Measurements from ENCODE around the gene CST6. TPM values are rescaled to one million over a fixed set of nuclear protein-coding genes. Genes with fewer than 3 reads are reported as not detected.

CST6 gene
- total RNA-seq, 4 donors from 2014 or later: 7.1 to 53.1 (median 30.6) TPM

DNA sequence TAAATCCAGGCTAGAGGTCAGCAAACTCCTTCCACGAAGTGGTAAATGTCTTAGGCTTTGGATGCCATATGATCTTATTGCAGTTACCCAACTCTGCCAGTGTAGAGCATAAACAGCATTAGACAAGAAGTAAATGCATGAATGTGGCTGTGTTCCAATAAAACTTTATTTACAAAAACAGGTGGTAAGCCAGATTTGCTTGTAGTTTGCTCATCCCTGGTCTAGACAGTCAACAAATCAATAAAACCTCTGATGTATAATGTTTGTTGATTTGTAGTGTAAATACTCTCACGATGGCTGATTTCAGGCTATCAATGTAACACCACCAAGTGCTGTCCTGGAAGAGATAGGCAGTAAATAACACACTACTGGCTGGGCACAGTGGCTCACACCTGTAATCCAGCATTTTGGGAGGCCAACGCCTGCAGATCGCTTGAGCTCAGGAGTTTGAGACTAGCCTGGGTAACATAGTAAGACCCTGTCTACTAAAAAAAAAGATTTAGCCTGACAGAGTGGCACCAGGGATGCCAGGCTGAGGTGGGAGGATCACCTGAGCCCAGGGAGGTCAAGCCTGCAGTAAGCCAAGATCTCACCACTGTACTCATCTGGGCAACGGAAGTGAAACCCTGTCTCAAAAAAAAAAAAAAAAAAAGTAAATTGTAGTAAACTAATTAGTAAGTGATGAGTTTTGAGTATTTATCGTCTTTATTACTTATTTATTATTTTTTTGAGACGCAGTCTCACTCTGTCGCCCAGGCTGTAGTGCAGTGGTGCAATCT, 21.3 kb downstream of the CST6 start:
- Histone ChIP-seq H3K27ac (no peak overlapping the region), H3K36me3 (no peaks in the 10 kb centered on the region), H3K4me1 (peaks cover 4 to 9% of the 10 kb centered on the region in 2 donors), H3K9me3 (no peaks in the 10 kb centered on the region), H3K27me3 (no peaks in the 10 kb centered on the region), H3K4me3 (replicated peaks in 1 of 3) (no peak overlapping the region)
- TF ChIP-seq POLR2A (IDR thresholded peaks at IDR 0.05): no peak
- TF ChIP-seq, protein P1, sequence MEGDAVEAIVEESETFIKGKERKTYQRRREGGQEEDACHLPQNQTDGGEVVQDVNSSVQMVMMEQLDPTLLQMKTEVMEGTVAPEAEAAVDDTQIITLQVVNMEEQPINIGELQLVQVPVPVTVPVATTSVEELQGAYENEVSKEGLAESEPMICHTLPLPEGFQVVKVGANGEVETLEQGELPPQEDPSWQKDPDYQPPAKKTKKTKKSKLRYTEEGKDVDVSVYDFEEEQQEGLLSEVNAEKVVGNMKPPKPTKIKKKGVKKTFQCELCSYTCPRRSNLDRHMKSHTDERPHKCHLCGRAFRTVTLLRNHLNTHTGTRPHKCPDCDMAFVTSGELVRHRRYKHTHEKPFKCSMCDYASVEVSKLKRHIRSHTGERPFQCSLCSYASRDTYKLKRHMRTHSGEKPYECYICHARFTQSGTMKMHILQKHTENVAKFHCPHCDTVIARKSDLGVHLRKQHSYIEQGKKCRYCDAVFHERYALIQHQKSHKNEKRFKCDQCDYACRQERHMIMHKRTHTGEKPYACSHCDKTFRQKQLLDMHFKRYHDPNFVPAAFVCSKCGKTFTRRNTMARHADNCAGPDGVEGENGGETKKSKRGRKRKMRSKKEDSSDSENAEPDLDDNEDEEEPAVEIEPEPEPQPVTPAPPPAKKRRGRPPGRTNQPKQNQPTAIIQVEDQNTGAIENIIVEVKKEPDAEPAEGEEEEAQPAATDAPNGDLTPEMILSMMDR (IDR thresholded peaks at IDR 0.05): no peak
- WGBS, 2 donors: 86 to 91% methylated on average over 8 of the region's 8 CpGs
- intact Hi-C loops (cut with DNase I): no loop called here
- no peak for DNase-seq

GRCh38 chr11:66035653-66036333, 24.0 kb downstream of the CST6 start:
- 52 to 59% methylated on average over 9 of the region's 9 CpGs for WGBS, 2 donors
- no peak overlapping the region for H3K4me3 ChIP-seq (replicated peaks in 1 of 3)

DNA sequence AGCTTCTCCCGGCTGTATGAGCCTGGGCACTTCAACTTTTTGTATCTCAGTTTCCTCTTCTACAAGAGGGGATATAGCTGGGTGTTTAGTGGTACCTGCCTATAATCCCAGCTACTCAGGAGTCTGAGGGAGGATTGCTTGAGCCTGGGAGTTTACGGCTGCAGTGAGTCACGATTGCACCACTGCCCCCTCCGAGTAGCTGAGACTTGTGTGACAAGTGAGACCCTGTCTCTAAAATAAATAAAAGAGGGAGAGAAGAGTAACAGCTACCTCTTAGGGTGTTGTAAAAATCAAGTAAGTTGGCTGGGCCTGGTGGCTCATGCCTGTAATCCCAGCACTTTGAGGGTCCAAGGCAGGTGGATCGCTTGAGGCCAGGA, 24.5 kb downstream of the CST6 start:
- peaks cover 4 to 9% of the 10 kb centered on the region in 2 donors for H3K4me1 ChIP-seq
- intact Hi-C loops (cut with DNase I): no loop called here
- TF ChIP-seq POLR2A (IDR thresholded peaks at IDR 0.05): no peak
- TF ChIP-seq, protein P1 (IDR thresholded peaks at IDR 0.05): no peak
- no peaks in the 10 kb centered on the region for H3K9me3 ChIP-seq
- no peaks in the 10 kb centered on the region for H3K27me3 ChIP-seq
- no peak overlapping the region for H3K4me3 ChIP-seq (replicated peaks in 1 of 3)
- DNase-seq: no peak
- H3K27ac ChIP-seq: no peak overlapping the region
- H3K36me3 ChIP-seq: no peaks in the 10 kb centered on the region
- 53 to 63% methylated on average over 5 of the region's 5 CpGs for WGBS, 2 donors

More at GRCh38 chr11:66035653-66036333, 24.0 kb downstream of the CST6 start:
- Histone ChIP-seq H3K9me3 (no peaks in the 10 kb centered on the region), H3K27me3 (no peaks in the 10 kb centered on the region), H3K4me1 (peaks cover 4 to 9% of the 10 kb centered on the region in 2 donors), H3K27ac (no peak overlapping the region), H3K36me3 (no peaks in the 10 kb centered on the region)
- TF ChIP-seq, protein P1 (IDR thresholded peaks at IDR 0.05): no peak
- no peak for TF ChIP-seq POLR2A (IDR thresholded peaks at IDR 0.05)
- peak; percentile 75 to 77 for DNase-seq
- intact Hi-C loops (cut with DNase I): no loop called here

GRCh38 chr11:66037327-66037726, 25.5 kb downstream of the CST6 start:
- no peaks in the 10 kb centered on the region for H3K27me3 ChIP-seq
- H3K4me3 ChIP-seq (replicated peaks in 1 of 3): no peak overlapping the region
- no peak for TF ChIP-seq POLR2A (IDR thresholded peaks at IDR 0.05)
- TF ChIP-seq, protein P1 (IDR thresholded peaks at IDR 0.05): no peak
- no peak overlapping the region for H3K27ac ChIP-seq
- DNase-seq: no peak
- intact Hi-C loops (cut with DNase I): no loop called here
- peaks cover 4 to 9% of the 10 kb centered on the region in 2 donors for H3K4me1 ChIP-seq
- H3K9me3 ChIP-seq: no peaks in the 10 kb centered on the region
- 89 to 99% methylated on average over 3 of the region's 3 CpGs for WGBS, 2 donors
- peaks cover 0 to 5% of the 10 kb centered on the region in 2 donors for H3K36me3 ChIP-seq

DNA sequence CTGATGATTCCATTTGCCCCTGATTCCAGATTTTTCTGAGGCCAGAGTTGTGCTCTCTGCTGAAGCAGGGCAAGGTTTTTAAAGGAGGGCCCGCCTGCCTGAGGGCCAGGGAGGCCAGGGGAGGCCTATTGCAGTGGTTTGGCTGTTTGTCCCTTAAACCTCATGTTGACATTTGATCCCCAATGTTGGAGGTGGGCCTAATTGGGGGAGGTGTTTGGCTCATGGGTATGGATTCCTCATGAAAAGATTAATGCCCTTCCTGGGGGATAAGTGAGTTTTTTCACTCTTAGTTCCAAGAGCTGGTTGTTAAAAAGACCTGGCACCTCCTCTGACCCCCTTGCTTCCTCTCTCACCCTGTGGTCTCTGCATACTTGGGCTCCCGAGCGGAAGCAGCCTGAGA, 28.0 kb downstream of the CST6 start:
- intact Hi-C loops (cut with DNase I): no loop called here
- no peak for DNase-seq
- no peak overlapping the region for H3K27ac ChIP-seq
- H3K36me3 ChIP-seq: peaks cover 0 to 12% of the 10 kb centered on the region in 2 donors
- H3K27me3 ChIP-seq: no peaks in the 10 kb centered on the region
- H3K4me3 ChIP-seq (replicated peaks in 1 of 3): no peak overlapping the region
- H3K4me1 ChIP-seq: peaks cover 4 to 9% of the 10 kb centered on the region in 2 donors
- no peak for TF ChIP-seq POLR2A (IDR thresholded peaks at IDR 0.05)
- TF ChIP-seq, protein P1 (IDR thresholded peaks at IDR 0.05): no peak
- H3K9me3 ChIP-seq: no peaks in the 10 kb centered on the region
- 85 to 90% methylated on average over 3 of the region's 3 CpGs for whole genome bisulfite sequencing, 2 donors

Data from thyroid gland (tissue), 4 donors.